GM19328 (cell line): ENCODE results near the gene PRDM5.

ENCODE experiments used
- ATAC-seq: cut with Tn5 transposase; IDR thresholded peaks from one replicate; pipeline ENCODE4 v1.9.1; 2021; ENCODE audit warnings: mild to moderate bottlenecking, moderate library complexity; ENCODE audit not compliant: unreplicated experiment

PRDM5 gene

GRCh38 chr4:120915336-120915735 lies 7.2 kb downstream of the PRDM5 start:
- no peak for ATAC-seq

GRCh38 chr4:120903419-120903818 lies 19.1 kb downstream of the PRDM5 start:
- ATAC-seq: no peak

- no peak for ATAC-seq
These were observed 19.6 kb downstream of the PRDM5 start for GRCh38 chr4:120902925-120903324.

- no peak for ATAC-seq
These were observed 20.8 kb downstream of the PRDM5 start for GRCh38 chr4:120901731-120902130.

- ATAC-seq: no peak
These were observed 24.4 kb downstream of the PRDM5 start for GRCh38 chr4:120897981-120898719.

GRCh38 chr4:120895554-120895953 lies 27.0 kb downstream of the PRDM5 start:
- no peak for ATAC-seq

GRCh38 chr4:120893314-120893713 lies 29.2 kb downstream of the PRDM5 start:
- no peak for ATAC-seq

- ATAC-seq: no peak
These were observed 36.3 kb downstream of the PRDM5 start for GRCh38 chr4:120886191-120886590.

GRCh38 chr4:120881846-120882245 lies 40.7 kb downstream of the PRDM5 start:
- ATAC-seq: no peak

GRCh38 chr4:120881351-120881750 lies 41.2 kb downstream of the PRDM5 start:
- ATAC-seq: no peak

GRCh38 chr4:120877021-120877420 lies 45.5 kb downstream of the PRDM5 start:
- ATAC-seq: no peak

GRCh38 chr4:120874792-120875774 lies 47.4 kb downstream of the PRDM5 start:
- no peak for ATAC-seq

- no peak for ATAC-seq
These were observed 49.0 kb downstream of the PRDM5 start for GRCh38 chr4:120873554-120873953.

- no peak for ATAC-seq
These were observed 51.4 kb downstream of the PRDM5 start for GRCh38 chr4:120871173-120871572.

GRCh38 chr4:120870279-120870673 lies 52.2 kb downstream of the PRDM5 start:
- ATAC-seq: no peak

- no peak for ATAC-seq
These were observed 52.8 kb downstream of the PRDM5 start for GRCh38 chr4:120869613-120870278.

- no peak for ATAC-seq
These were observed 55.0 kb downstream of the PRDM5 start for GRCh38 chr4:120867506-120867905.

- ATAC-seq: peak; percentile 79
These were observed 56.5 kb downstream of the PRDM5 start for GRCh38 chr4:120865985-120866384.

- no peak for ATAC-seq
These were observed 57.6 kb downstream of the PRDM5 start for GRCh38 chr4:120864969-120865368.

GRCh38 chr4:120862432-120862831 lies 60.1 kb downstream of the PRDM5 start:
- no peak for ATAC-seq

- no peak for ATAC-seq
These were observed 60.7 kb downstream of the PRDM5 start for GRCh38 chr4:120861852-120862251.
